ENCODE measurements around the gene B3GNT2.
"Not testable (repeated sequence)": the region's sequence is repeated elsewhere in the genome, so short reads cannot be mapped to it uniquely, and the experiment has no call there.

The B3GNT2 gene

GRCh38 chr2:62196278-62196901 lies 475 bp downstream of the B3GNT2 start:
- no peak for TF ChIP-seq CTCF (IDR thresholded peaks at IDR 0.05; ENCODE audit: low read depth, low read length)
- H3K4me3 ChIP-seq (ENCODE audit: low read depth, low read length): peak overlapping the region; percentile 95

- H3K4me3 ChIP-seq (ENCODE audit: low read depth, low read length): peak overlapping the region; percentile 95
- TF ChIP-seq CTCF (IDR thresholded peaks at IDR 0.05; ENCODE audit: low read depth, low read length): no peak
These were observed 1.4 kb downstream of the B3GNT2 start for GRCh38 chr2:62197011-62197924.

GRCh38 chr2:62197925-62198633 lies 2.2 kb downstream of the B3GNT2 start:
- TF ChIP-seq CTCF (IDR thresholded peaks at IDR 0.05; ENCODE audit: low read depth, low read length): no peak
- peak overlapping the region; percentile 95 for H3K4me3 ChIP-seq (ENCODE audit: low read depth, low read length)

- H3K4me3 ChIP-seq (ENCODE audit: low read depth, low read length): not testable (repeated sequence)
These were observed 2.9 kb downstream of the B3GNT2 start for GRCh38 chr2:62198854-62199253.

GRCh38 chr2:62199392-62200125 lies 3.6 kb downstream of the B3GNT2 start:
- H3K4me3 ChIP-seq (ENCODE audit: low read depth, low read length): no peak overlapping the region
- no peak for TF ChIP-seq CTCF (IDR thresholded peaks at IDR 0.05; ENCODE audit: low read depth, low read length)

- no peak overlapping the region for H3K4me3 ChIP-seq (ENCODE audit: low read depth, low read length)
- TF ChIP-seq CTCF (IDR thresholded peaks at IDR 0.05; ENCODE audit: low read depth, low read length): no peak
These were observed 4.5 kb downstream of the B3GNT2 start for GRCh38 chr2:62200291-62200841.

GRCh38 chr2:62200868-62201267 lies 5.0 kb downstream of the B3GNT2 start:
- no peak overlapping the region for H3K4me3 ChIP-seq (ENCODE audit: low read depth, low read length)
- no peak for TF ChIP-seq CTCF (IDR thresholded peaks at IDR 0.05; ENCODE audit: low read depth, low read length)
